Epithelial cell of proximal tubule (primary cell): ENCODE measurements around the gene PINLYP. TPM values are rescaled to one million over a fixed set of nuclear protein-coding genes. Genes with fewer than 3 reads are reported as not detected.

ENCODE experiments used
- DNase-seq: peaks from one replicate; pipeline ENCODE4 v3.0.0-alpha.2; 2011; ENCODE audit warnings: low read depth
- H3K4me3 ChIP-seq: 2 replicates; pipeline ENCODE4 v1.5.1; 2011; ENCODE audit warnings: low read depth, mild to moderate bottlenecking, low read length
- total RNA-seq: library from RNA; depleted of rRNA; stranded (reverse); fragments of >200 nt; gene quantifications from 2 replicates; pipeline ENCODE4 v1.2.3, GENCODE V29; 2015
- TF ChIP-seq, protein P1 (sequence below): conservative IDR thresholded peaks from 2 replicates; pipeline ENCODE4 v1.5.1; 2012; ENCODE audit warnings: low read depth, mild to moderate bottlenecking, low read length

PINLYP gene
- total RNA-seq, 1 donor from 2014 or later, result 2.3 TPM

DNA sequence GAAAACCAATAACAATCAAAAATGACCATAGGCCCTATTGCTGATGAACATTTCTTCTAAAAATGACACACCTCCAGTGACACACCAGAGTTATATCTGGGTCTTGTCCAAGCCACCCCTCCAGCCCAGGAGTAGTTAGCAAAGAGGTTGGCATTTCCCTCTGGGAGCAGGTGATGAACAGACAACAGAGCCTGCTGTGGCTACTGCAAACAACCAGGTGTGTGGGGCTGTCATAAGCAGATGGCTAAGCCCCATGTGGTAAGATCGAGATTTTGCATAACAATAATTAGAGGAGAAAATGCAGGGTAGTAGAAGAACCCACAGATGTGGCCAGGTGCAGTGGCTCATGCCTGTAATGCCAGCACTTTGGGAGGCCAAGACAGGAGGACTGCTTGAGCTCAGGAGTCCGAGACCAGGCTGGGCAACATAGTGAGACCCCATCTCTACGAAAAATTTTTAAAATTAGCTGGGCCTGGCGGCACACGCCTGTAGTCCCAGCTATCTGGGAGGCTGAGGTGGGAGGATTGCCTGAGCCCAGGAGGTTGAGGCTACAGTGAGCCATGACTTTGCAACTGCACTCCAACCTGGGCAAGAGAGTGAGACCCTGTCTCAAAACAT is 5.3 kb upstream of the PINLYP start:
- TF ChIP-seq, protein P1, sequence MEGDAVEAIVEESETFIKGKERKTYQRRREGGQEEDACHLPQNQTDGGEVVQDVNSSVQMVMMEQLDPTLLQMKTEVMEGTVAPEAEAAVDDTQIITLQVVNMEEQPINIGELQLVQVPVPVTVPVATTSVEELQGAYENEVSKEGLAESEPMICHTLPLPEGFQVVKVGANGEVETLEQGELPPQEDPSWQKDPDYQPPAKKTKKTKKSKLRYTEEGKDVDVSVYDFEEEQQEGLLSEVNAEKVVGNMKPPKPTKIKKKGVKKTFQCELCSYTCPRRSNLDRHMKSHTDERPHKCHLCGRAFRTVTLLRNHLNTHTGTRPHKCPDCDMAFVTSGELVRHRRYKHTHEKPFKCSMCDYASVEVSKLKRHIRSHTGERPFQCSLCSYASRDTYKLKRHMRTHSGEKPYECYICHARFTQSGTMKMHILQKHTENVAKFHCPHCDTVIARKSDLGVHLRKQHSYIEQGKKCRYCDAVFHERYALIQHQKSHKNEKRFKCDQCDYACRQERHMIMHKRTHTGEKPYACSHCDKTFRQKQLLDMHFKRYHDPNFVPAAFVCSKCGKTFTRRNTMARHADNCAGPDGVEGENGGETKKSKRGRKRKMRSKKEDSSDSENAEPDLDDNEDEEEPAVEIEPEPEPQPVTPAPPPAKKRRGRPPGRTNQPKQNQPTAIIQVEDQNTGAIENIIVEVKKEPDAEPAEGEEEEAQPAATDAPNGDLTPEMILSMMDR, result no peak

DNA sequence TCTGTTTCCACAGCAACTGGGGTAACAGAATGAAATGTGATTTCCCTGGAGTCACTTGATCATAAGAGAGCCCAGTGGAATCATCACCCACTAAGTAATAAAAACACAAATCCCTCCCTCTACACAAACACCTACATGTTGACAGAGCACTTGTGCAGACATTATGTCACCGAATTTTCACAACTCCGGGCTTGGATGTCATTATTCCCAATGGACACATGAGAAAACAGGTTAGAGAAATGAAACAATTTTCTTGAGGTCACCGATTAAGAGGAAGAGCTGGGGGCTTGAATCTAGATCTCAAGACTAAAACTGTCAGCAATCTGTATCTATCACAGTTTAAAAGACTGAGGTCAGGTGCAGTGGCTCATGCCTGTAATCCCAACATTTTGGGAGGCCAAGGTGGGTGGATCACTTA is 3.4 kb upstream of the PINLYP start:
- no peak overlapping the region for H3K4me3 ChIP-seq
- TF ChIP-seq, protein P1, result no peak
- no peak for DNase-seq

More for the DNA sequence above, 5.3 kb upstream of the PINLYP start:
- DNase-seq, result no peak
- H3K4me3 ChIP-seq, result no peak overlapping the region

DNA sequence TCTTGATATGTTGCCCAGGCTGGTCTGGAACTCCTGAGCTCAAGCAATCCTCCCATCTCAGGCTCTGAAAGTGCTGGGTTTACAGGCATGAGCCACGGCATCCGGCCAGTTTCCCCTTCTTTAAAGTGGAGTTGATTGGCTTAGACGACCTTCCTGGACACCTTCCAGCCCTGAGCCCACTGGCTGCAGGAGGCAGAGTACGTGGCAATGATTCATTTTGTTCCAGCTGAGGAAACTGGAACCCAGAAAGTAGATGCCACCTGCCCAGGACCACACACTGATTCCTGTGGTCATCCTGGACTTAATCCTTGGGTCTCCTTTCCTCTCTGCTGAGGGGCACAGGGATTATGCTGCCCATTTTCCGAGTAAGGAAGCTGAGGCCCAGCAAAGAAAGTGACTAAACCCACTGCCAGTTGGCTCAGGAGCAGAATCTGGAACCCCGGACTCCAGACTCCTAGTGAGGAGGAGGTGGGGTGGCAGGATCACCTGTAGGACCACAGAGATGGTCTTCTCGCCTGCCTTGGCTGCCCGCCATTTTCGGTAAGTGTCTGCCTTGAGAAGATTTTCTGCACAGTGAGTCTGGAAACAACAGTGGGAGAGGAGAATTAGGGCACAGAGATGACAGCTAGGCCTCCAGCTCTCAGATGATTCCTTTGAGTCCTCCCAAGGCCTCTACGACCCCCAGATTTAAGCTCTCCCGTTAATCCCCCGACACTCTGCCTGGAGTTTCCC is 1.0 kb upstream of the PINLYP start:
- DNase-seq, result no peak
- H3K4me3 ChIP-seq, result peak overlapping the region; percentile 86

DNA sequence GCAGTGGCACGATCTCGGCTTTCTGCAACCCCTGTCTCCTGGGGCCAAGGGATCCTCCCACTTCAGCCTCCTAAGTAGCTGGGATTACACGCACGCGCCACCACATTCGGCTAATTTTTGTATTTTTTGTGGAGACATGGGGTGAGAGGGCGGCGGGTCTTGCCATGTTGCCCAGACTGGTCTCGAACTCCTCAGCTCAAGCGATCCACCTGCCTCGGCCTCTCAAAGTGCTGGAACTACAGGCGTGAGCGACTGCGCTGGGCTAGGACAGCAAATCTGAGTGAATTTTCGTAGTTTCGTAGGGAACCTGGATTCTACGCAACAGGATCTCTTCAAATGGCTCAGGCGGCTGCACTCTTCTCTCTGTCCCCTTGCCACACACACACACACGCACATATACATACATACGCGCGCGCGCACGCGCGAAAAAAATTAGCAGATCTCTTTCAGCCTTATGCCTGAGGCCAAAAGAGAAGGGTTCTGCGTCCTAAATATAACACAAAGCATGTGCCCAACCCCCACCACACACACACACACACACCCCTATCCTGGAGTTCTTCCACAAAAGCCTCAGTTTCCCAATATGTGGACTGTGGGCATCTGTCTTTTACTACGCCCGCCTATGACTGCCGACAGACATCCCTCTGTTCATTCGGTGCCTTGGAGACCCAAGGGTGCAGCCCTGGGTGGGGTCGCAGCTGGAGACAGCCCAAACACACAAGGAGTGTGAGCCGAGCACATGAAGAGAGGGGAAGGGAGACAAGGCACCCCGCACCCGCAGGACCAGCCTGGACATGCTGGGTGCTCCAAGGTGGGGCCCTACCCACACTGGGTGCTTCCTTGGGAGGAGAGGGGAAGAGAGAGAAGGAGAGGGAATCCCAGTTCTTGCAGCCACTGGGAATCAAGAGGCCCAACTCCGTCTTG is 616 bp downstream of the PINLYP start:
- TF ChIP-seq, protein P1, result no peak
- peak overlapping the region; percentile 86 for H3K4me3 ChIP-seq
- no peak for DNase-seq

More for the DNA sequence above, 1.0 kb upstream of the PINLYP start:
- TF ChIP-seq, protein P1, result no peak

DNA sequence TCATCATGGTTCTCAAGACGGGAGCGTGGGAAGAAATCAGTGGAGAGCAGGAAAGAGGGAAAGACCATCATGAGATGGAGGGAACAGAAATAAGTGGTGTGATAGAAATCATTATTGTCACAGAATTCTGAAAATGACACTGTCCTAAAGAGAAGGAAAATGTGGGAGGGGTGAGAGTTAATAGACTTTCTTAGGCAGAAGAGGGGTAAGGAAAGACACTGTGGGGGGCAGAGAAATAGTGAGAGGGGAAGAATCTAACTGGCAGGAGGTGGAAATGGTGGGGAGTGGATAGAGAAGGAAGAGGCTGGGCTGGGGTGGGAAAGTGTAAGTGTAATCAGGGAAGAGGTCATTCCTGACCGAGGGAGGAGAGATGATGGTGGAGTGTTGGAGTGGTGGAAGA is 3.2 kb downstream of the PINLYP start:
- DNase-seq, result no peak
- H3K4me3 ChIP-seq, result no peak overlapping the region
- TF ChIP-seq, protein P1, result no peak

DNA sequence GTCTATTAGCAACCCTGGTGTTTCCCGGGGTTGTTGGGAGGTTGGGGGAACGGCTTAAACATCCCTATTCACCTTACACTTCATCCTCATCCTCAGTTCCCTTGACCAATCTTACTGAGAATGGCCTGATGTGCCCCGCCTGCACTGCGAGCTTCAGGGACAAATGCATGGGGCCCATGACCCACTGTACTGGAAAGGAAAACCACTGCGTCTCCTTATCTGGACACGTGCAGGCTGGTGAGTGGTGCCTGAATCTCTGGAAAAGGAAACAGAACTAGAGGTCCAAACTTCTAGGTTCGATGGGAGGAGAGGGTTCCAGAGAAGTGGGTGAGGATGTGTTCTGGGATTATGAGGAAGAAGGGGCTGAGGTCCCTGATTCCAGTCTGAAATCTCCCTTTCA is 5.9 kb downstream of the PINLYP start:
- peak overlapping the region; percentile 55 for H3K4me3 ChIP-seq
- DNase-seq, result no peak
- TF ChIP-seq, protein P1, result no peak
